Stimulated activated CD4-positive, alpha-beta T cell treated with anti-CD3 and anti-CD28 coated beads, TNF-alpha, amount 100 ng/mL, for 48 hours (primary cell): ENCODE results near the gene PSEN2.

Source experiments
- DNase-seq, 3 donors: peaks; one replicate each; pipeline ENCODE4 v3.0.0-alpha.2; 2020; ENCODE audit warnings: low read depth in 3 of 3

Gene PSEN2

DNA sequence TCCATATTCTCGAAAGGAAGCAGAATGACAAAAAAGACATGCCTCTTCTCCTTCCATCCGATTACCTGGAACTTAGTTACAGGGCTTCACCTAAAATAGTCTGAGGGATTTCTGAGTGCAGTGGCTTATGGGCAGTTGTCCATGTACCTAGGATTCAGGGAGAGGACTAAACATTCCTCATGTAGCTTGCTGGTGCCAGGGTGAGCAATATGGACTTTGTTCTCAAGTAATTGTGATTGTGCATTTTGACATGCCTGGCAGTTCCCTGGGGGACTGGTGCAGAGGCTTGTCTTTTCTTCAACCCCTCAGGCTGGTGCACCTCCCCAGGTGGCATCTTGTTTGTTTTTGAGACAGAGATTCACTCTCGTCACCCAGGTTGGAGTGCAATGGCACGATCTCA, 6.1 kb upstream of the PSEN2 start:
- no peak for DNase-seq

GRCh38 chr1:226865590-226865989, 4.8 kb upstream of the PSEN2 start:
- DNase-seq: no peak

DNA sequence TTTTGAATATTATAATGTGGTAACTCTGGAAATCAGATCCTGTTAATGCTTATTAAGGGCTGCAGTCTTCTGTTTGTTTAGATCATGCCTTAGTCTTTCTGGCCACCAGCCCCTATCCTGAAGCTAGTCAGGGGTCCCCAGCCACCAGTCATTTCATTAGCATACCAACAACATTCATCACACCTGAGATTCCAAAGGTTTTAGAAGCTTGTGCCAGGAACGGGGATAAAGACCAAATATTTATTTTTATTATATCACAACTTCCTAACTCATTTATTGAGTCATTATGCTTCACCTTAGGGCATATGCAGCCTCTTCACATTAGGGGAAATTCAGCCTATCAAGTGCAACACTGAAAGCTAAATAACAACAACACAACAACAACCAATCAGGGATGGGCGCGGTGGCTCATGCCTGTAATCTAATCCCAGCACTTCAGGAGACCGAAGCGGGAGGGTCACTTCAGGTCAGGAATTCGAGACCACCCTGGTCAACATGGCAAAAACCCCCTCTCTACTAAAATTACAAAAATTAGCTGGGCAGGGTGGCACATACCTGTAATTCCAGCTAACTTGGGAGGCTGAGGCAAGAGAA, 2.9 kb upstream of the PSEN2 start:
- no peak for DNase-seq

DNA sequence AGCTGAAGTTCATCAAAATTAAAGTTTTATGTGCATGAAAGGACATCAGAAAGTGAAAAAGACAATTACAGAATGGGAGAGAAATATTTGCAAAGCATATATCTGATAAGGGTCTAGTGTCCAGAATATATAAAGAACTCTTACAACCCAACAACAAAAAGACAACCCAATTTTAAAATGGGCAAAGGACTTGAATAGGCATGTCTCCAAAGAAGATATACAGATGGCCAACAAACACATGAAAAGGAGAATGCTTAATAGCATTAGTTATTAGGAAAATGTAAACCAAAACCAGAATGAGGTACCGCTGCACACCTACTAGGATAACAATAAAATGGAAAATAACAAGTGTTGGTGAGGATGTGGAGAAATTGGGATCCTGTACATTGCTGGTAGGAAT, 1.7 kb upstream of the PSEN2 start:
- DNase-seq: no peak

DNA sequence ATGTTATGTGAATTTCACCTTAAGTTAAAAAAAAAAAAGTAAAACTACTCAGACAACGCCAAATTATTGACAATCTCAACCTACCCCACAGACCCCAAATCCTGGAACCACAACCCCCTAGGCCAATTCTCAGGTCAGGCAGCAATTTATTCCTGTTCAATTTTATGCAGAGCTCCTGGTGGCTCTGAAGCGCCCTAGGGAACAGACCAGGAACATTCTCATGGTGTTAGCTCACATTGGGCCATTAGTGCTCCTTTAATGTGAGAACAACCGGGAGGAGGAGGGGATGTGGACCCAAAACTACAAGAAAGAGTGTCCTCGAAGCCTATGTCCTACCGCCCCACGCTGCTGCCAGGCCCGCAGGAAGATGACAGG, 403 bp upstream of the PSEN2 start:
- no peak for DNase-seq

DNA sequence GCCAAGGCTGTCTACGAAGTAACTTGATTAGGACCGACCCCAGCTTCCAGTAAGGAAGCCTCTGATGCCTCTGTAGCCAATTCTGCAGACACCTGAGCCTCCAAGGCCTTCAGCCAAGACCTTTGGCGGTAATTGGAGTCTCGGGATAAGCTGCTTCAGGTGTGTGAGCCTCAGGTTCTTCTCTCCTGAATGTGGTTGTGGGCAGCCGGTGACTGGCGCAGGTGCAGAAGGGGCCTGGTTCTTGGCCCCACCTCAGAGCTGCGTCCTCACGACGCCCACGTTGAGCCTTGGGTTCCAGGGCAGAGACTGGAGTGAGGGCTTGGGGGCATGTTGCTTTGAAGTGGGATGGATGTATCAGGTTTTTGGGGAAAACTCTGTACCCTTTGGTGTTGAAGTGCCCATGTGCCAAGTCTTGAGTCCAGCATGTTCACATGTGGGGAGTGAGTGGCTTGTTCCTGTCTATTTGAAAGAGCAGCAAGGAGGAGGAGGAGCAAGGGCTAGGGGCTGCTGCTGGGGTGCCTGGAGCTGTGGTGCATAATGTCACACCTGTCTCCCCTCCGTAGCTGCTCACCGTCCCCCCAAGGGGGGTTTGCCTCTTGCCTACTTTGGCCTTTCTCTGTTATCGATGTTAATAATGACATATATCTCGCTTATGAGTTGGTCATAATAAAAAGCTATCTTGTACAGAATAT, 1.4 kb downstream of the PSEN2 start:
- DNase-seq: no peak

DNA sequence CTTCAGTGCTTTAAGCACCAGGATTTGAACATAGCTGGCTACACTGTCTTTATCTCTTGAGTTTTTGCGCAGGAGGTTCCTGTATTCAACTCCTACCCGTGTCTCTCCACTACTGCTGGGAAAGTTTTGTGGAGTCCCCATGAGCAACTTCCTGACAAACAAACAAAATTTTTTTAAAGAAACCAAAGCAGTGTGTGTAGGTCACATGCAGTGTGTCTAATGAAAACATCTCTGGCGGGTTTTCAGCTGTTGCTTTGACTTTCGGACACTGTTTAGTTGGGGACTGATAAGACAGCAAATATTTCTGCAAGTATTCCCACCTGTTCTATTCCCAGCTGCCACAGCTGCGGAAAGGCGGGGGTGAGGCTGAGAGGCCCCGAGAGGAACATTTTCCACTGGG, 2.0 kb downstream of the PSEN2 start:
- DNase-seq: no peak

DNA sequence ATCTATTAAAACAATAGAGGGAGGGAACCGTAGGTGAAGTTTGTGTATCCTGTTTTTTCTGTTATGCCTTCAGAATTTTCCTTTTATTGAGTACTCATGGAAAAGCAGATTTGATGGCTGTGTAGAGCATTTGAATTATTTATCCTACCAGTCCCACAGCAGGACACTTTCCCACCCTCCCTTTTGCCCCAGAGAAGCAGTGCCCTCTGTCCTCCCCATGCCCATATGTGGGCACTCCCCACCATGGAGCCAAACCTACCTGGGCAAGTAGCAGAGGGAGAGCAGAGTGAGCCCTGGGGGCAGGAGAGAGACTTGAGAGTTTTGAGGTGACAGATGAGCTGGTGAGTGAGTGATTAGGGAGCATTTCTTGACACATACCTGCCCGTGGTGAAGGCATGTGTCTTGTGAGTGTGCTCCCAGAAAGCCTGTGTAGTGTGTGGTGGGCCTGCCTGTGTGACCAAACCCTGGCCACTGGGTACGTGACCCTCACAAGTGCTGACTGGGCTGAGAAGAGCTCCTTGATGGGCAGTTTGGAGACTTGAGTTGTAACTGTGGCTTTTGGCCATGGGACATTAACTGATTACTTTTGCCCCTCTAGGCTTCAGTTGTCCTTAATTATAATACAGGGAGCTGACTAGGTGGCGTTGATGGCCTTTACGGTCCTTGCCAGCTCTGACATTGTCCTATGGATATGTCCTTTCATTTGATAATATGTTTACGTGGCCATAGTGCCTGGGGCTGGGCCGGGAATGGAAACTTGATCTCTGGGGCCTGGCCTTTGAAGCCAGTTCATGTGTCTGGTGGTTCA, 3.6 kb downstream of the PSEN2 start:
- DNase-seq: no peak

DNA sequence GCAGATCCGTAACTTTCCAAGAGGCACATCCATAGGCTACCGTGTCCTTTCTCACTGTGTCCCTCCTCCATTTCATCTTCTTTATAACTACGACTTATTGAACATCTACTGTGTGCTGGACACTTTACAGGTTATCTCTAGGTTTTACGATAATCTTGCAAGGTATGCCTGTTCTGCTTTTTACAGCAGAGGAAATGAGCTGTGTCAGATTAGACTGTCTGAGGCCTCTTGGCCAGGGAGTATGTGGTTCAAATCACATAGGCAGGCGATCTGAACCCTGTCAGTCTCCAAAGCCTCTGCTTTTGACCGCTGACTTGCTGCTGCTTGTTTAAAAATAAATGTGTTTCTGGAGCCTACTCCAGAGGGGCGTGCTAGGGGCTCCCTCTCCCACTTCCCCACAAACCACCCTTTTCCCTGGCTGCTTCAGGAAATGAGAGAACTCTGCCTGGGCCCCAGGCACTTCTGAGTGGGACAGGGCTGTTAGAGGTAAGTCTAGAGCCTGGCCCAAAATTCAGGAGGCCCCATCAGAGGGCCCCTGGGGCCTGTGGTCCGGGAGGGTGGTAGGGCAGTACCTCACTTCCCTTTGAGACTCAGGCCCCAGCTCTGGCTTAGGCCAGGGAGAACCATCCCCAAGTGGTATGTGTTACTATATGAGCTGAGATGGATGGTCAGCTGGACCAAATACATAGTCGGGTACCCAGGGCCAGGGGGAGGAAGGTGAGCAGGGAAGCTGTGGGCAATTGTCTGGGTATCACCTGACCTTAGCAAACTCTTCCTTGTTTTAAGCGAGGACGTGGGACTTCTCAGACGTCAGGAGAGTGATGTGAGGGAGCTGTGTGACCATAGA, 4.4 kb downstream of the PSEN2 start:
- no peak for DNase-seq

GRCh38 chr1:226875641-226876295, 5.4 kb downstream of the PSEN2 start:
- DNase-seq: no peak

DNA sequence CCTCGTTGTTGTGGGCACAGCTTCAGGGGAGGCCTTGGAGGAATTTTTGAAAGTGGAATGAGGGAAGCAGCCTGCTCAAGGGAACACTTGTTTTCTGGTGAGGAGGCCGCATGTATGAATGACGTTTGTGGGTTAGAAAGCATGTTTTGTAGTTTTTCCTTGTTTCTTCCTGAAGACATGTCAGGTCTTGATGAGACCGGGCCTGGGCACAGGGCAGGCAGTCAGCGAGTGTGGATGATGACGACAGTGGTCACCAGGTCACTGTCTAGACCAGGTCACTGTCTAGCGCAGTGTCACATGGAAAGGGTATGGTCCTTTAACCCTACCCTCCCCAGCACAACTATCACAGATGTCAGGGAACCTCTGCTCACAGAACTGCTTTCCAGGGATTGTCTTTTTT, 7.3 kb downstream of the PSEN2 start:
- DNase-seq: no peak

GRCh38 chr1:226880372-226881287, 10.2 kb downstream of the PSEN2 start:
- DNase-seq: no peak

DNA sequence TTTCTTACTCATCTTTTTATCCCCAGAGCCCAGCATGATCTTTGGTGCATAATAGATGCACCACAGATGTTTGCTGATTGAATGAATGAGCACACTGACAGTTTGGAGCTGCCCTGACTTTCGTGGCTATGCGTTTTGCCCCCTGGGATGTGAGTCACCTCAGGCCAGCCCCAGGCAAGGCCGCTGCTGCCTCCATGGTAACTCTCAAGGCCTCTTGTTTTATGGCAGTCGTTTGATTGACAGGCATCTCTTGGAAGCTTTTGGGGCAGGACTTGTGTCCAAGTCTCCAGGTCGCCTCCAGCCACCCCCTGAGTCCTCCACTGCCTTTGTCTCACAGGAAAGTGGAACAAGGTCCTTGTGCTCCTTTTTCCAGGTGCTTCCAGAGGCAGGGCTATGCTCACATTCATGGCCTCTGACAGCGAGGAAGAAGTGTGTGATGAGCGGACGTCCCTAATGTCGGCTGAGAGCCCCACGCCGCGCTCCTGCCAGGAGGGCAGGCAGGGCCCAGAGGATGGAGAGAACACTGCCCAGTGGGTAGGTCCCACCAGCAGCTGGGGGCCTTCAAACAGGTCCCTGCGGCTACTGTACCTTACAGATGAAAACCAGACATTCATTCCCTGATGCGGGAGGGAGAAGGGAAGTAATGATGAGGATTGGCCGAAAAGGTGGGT, 11.2 kb downstream of the PSEN2 start:
- DNase-seq: no peak

- no peak for DNase-seq
Measured at GRCh38 chr1:226882187-226882586, 11.8 kb downstream of the PSEN2 start.

- no peak for DNase-seq
Measured at GRCh38 chr1:226882631-226883409, 12.4 kb downstream of the PSEN2 start.

DNA sequence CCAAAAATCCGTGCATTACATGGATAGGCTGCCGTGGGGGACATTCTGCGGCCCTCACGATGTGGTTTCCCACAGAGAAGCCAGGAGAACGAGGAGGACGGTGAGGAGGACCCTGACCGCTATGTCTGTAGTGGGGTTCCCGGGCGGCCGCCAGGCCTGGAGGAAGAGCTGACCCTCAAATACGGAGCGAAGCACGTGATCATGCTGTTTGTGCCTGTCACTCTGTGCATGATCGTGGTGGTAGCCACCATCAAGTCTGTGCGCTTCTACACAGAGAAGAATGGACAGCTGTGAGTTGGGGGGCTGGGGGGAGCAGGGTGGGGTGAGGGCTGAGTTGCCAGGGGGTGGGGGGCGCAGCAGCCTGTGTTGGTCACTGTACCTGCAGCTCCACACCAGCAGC, 13.2 kb downstream of the PSEN2 start:
- DNase-seq: no peak

GRCh38 chr1:226884116-226884625, 13.8 kb downstream of the PSEN2 start:
- DNase-seq: no peak

DNA sequence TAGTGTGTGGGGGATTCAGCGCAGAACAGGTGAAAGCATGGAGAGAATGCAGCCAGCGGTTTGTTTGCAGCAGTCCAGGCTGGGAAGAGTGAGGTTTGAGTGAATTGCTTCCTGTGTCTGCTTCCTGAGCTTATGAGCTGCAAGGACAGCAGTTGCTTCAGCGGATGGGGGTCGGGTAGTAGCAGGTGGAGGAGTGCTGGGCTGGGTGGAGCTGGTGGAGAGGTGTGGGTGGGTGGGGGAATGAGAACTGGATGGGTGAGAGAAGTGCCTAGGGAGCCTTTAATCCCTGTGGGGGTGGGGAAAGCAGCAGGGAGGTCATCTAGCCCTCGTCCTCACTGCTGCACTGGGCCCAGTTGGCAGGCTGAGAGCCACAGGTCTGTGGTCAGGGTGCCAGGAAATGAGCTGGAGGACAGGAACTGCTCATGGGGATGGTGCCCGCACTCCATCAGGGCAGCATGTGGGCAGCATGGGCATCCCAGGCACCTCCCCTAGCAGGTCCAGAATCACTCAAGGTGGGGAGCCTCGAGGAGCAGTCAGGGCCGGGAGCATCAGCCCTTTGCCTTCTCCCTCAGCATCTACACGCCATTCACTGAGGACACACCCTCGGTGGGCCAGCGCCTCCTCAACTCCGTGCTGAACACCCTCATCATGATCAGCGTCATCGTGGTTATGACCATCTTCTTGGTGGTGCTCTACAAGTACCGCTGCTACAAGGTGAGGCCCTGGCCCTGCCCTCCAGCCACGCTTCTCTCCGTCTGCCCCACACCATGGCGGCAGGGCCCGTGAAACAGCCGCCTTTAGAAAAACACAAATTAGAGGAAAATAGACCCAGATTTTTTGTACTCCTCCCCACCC, 14.8 kb downstream of the PSEN2 start:
- DNase-seq: no peak
